GM21786 (cell line): ENCODE data around the gene ALDH16A1.

Experiments
- ATAC-seq: cut with Tn5 transposase; IDR thresholded peaks from one replicate; pipeline ENCODE4 v1.9.1; 2021; ENCODE audit not compliant: unreplicated experiment

ALDH16A1 gene

GRCh38 chr19:49487277-49488045 lies 34.4 kb downstream of the ALDH16A1 start, which contains the start of gene RPL13A:
Gene RPL13A, plus strand, starts transcription at chr19:49487608. Its CDS starts 22 bp downstream, at chr19:49487630.
- ATAC-seq, result peak; percentile 95

DNA sequence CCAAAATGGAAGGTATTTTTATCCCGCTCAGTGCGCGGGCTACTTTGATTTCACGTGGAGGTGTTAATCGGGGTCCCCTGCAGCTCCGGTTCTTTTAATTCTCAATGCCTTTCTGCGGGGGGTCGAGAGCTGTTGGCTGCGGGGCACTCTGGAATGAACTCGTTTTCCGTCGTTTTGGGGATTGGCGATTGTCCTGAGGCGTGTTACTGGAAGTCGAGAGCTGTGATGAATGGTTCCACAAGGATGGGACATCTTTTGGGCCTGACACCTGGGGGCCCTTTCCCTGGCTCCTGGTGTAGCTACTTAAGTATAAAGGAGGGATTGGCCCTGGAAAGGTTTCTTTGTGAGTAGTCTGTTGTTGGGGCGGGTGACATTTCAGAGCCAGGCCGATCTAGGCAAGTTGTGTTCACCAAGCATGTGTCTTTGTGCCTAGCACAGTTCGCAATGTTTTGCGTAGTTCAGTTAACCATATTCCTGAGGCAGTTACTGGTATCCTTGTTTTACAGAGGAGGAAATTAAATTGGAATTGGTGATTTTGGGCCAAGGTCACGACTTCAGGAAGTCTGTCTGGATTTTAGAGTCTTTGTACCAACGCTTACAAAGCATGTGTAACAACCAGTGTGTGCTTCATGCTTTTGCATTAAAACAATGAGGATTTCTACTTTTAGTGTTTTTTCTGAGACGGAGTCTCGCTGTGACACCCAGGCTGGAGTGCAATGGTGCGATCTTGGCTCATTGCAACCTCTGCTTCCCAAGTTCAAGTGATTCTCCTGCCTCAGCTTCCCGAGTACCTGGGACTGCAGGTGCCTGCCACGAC lies 35.2 kb downstream of the ALDH16A1 start:
- ATAC-seq, result no peak

DNA sequence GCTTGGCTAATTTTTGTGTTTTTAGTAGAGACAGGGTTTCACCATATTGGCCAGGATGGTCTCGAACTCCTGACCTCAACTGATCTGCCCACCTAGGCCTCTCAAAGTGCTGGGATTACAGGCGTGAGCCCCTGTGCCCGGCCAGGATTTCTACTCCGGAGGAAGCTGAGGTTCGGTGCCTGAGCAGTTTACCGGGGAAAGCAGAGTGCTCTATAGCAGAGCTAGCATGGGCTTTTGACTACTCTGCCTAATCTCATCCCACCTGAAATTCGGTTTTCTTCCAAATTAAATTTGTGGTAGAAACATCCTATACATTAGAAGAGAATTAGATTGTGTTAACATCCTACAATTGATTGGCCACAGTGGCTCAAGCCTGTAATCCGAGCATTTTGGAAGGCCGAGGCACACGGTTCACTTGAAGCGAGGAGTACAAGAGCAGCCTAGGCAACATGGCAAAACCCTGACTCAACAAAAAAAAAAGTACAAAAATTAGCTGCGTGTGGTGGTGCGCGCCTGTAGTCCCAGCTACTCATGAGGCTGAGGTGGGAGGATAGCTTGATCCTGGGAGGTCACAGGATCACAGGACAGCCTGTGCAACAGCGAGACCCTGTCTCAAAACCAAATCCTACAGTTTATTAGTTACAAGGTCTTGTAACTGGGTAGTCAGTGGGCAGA lies 36.0 kb downstream of the ALDH16A1 start:
- no peak for ATAC-seq

DNA sequence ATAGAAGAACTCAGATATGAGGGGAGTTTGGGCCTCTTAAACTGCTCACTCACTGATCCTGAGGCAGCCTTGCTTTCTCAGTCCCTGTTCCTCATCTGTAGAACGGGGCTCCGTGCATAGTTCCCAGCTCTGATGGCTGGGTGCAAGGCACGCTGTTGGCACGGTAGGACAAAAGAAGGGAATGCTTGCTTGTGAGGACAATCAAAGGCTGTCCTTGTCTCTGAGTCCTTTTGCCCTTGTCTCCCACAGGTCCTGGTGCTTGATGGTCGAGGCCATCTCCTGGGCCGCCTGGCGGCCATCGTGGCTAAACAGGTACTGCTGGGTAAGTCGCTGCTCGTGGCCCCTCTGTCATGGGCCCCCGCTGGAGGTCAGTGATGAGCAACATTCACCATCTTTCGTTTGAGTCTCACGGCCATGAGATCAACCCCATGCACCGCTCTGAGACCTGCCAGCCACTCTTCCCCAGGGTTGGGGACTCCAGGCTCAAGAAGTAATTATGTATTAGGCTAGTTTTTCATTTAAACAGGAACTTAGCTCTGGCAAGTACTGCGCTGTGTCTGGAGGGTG lies 36.7 kb downstream of the ALDH16A1 start:
- ATAC-seq, result no peak

- ATAC-seq, result no peak
Observed at GRCh38 chr19:49490287-49491029, 37.4 kb downstream of the ALDH16A1 start.

DNA sequence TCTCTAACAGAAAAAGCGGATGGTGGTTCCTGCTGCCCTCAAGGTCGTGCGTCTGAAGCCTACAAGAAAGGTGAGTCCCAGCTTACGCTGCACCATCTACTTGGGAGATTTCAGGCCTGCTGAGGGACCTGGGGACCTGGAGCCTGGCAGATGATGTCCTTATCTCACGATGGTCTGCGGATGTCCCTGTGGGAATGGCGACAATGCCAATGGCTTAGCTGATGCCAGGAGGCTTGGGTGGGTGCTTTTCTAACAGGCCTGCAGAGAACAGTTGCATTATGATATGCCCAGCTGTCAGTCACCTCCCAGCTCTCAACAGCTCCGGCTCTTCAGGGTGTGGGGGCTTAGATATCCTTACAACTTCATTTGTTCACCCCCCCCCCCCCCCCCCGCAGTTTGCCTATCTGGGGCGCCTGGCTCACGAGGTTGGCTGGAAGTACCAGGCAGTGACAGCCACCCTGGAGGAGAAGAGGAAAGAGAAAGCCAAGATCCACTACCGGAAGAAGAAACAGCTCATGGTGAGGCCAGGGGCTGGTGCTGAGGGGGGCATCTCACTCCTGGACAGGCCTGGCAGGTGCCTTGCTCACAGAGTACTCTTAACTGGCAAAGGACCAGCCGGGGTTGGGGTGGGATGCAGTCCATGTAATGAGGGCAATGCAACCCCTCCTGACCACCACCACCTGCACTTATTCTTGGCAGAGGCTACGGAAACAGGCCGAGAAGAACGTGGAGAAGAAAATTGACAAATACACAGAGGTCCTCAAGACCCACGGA lies 38.2 kb downstream of the ALDH16A1 start:
- no peak for ATAC-seq

DNA sequence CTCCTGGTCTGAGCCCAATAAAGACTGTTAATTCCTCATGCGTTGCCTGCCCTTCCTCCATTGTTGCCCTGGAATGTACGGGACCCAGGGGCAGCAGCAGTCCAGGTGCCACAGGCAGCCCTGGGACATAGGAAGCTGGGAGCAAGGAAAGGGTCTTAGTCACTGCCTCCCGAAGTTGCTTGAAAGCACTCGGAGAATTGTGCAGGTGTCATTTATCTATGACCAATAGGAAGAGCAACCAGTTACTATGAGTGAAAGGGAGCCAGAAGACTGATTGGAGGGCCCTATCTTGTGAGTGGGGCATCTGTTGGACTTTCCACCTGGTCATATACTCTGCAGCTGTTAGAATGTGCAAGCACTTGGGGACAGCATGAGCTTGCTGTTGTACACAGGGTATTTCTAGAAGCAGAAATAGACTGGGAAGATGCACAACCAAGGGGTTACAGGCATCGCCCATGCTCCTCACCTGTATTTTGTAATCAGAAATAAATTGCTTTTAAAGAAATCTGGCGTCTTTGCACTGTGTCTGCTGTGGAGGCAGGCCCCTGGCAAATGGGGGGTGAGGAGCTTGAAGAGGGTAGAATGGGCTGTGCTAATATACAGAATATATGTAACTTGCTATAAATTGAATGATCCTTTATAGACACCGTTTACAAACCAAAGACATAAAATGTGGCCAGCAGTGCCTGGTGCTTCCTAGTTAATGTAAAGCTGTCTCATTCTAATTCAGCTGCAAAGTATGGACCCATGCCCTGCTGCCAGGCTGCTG lies 39.0 kb downstream of the ALDH16A1 start:
- no peak for ATAC-seq

DNA sequence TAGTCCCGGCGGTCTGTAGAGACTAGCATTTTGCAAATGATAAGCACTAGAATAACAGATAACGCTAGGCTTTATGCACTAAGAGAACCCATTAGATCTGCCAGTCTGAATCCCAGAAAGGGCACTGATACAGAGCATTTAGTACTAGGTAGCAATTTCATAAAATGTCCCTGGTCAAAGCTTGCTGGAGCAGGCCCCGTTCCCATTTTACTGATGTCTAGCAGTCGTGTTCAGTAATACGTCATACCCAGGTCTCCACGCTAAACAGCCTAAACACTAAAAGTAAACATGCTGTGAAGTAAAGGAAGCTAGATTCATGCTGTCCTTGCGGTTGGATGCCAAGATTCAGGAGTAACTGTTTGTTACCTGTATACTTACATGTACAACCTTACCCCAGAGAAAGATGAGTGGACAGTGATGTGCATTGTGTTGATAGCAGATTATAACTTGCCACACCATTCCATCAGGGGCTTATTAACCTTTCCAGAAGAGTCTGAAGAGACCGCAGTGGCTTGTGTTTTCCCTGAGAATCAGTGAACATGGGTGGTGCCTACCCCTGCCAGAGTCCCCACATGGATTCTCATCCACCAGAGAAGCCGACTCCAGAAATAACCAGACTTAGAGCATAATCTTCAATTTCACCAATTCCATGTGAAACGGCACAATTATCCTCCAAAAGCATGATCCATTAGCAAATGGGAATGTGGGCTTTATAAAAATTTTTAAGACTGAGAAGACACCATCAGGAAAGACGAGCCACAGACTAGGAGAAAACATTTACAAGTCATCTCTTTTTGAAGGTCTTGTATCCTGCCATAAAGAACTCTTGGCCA lies 39.8 kb downstream of the ALDH16A1 start:
- no peak for ATAC-seq

DNA sequence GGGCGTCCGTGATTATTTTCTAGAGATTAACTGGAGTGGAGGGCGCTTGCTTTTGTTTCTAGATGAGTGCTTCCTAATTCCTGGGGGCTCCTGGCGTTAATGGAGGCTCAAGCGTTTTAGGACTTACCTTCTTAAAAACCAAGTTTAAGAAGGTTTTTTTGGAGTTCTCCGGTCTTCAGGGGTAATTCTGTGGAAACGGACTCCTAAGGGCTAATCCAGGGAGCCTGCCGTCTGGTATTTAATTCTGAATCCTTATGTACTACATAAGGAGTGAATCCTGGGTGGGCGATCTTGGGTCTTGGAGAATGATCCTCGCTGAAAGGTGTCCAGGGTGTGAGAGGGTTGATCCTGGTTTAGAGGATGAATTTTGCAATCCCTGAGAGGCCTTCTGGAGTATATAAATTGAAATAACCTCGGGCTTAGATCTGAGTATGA lies 43.6 kb downstream of the ALDH16A1 start:
- ATAC-seq, result no peak

DNA sequence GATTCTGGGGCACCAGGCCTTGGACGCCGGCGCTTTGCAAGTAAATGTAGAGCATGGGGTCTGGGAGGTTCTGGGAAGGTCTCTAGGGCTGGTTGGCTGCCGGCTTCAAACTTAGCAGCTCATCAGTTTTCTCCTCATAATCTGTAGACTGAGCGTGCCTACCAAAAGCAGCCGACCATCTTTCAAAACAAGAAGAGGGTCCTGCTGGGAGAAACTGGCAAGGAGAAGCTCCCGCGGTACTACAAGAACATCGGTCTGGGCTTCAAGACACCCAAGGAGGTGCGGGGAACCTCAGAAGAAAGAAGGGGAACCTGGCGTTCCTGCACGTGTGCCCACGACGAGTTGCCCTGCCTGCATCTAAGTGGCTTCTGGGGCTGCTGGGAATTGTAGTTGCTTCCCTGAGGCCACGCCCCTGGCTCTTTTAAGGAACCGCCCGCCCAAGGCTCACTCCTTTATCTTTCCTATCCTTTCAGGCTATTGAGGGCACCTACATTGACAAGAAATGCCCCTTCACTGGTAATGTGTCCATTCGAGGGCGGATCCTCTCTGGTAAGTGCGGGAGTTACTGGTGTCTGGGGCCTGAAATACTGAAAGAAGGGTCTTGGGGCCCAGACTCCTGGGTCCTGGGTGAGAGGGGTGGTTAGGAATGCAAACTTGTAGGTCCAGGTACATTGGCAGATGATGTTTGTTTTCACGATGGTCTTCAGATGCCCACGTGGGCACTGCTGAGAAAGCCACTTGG lies 44.2 kb downstream of the ALDH16A1 start:
- ATAC-seq, result no peak

GRCh38 chr19:49497789-49498103 lies 44.7 kb downstream of the ALDH16A1 start:
- no peak for ATAC-seq

DNA sequence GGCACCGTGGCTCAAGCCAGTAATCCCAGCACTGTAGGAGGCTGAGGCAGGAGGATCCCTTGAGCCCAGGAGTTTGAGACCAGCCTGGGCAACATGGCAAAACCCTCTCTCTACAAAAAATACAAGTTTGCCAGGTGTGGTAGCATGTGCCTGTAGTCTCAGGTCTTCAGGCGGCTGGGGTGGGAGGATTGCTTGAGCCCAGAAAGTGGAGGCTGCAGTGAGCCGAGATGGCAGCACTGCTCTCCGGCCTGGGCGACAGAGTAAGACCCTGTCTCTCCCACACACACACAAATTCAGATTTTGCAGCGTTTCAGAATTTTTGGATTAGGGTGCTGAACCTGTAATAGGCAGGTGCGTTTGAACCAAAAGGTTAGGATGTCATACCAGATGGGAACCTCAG lies 45.5 kb downstream of the ALDH16A1 start:
- ATAC-seq, result no peak

DNA sequence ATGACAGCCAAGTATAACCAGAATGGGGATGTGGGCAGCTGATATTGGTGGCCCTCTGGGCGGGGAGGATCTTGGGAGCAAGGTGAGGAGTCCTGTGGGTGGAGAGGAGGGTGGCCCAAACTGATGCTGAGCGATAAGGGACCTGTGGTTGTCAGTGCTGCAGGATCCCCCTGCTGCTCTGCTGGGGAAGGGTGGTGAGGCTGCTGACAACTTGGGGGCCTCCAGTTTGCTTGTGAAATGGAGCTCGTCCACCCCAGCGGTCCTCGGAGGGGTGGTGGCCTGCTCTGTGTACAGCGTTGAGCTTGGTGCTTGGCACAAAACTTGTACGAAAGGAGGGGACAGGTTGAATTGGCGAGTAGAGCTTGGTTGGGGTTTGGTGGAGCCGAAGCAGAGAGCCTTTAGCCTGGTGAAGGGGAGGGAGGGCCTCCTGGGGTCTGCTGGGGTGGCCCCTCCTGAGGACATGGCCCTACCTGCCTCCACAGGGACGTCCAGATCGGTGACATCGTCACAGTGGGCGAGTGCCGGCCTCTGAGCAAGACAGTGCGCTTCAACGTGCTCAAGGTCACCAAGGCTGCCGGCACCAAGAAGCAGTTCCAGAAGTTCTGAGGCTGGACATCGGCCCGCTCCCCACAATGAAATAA lies 46.1 kb downstream of the ALDH16A1 start:
- no peak for ATAC-seq

- no peak for ATAC-seq
Observed at GRCh38 chr19:49502866-49503581, 50.0 kb downstream of the ALDH16A1 start.

- no peak for ATAC-seq
Observed at GRCh38 chr19:49503582-49503962, 50.5 kb downstream of the ALDH16A1 start.

- ATAC-seq, result no peak
Observed at GRCh38 chr19:49506575-49507105, 53.6 kb downstream of the ALDH16A1 start.
